Brain pericyte (primary cell): ENCODE data around the gene GCG.

Experiments
- DNase-seq: peaks from one replicate; pipeline ENCODE4 v3.0.0-alpha.2; 2012; ENCODE audit warnings: low read depth, low spot score

GCG gene

DNA sequence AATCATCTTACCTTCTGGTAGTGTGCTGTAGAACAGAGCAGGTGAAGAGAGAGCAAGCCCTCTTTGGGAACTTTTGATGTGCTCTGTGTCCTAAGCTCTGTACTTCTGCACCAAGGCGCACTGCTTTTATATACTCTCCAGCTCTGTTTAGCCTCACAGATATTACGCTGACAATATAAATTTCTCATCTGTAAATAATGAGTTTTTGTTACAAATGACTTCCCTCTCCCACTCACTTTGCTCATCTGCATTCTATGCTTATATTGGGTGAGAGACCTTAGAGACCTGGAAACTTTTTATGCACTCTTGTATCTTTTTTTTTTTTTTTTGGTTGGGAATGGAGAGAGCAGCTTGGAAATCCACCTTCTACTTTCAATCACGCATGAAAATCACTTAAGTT, at the start of gene GCG:
Gene GCG, minus strand, starts transcription at position 101 of the 400 bp plus-strand sequence. CDS start 3,069 bp downstream, outside the sequence.
- no peak for DNase-seq

DNA sequence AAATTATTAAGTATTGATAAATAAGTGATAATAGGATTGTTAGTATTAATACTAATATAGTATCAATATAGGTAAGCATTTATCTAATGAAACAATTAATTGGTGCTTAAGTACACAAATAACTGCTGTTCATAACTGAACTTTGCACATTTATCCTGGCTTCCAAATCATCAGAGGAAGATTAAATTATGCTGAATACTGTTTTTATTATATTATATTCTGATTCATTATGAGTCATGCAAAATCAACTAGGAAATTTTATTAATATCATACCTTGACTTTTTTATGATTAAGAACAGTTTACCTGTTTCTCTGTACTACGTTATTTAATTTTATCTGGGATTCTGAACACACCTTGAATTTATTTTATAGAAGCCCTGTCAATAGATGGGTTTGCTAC, 48.6 kb upstream of the GCG start:
- no peak for DNase-seq

- no peak for DNase-seq
These were observed 47.9 kb upstream of the GCG start for GRCh38 chr2:162199913-162200312.

GRCh38 chr2:162198239-162198638, 46.2 kb upstream of the GCG start:
- DNase-seq, result no peak

GRCh38 chr2:162197069-162197825, 45.2 kb upstream of the GCG start:
- DNase-seq, result no peak

DNA sequence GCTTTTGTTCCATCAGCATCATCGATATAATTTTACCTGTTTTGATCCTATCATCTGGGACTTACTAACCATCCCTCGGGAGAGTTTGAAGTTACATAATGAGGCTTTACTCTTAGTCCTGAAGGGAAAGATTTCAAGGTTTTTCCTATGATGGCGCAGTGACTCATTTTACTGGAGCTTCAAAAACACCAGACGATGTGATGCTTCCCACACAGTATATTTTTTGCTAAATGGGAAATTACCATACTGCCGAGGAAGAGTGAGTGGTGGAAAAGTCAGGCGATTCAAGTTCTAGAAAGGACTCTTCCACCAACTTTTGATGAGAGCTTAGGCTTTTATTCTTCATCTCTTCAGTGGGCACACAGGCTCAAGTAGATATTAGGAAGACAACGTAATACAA, 44.6 kb upstream of the GCG start:
- no peak for DNase-seq

DNA sequence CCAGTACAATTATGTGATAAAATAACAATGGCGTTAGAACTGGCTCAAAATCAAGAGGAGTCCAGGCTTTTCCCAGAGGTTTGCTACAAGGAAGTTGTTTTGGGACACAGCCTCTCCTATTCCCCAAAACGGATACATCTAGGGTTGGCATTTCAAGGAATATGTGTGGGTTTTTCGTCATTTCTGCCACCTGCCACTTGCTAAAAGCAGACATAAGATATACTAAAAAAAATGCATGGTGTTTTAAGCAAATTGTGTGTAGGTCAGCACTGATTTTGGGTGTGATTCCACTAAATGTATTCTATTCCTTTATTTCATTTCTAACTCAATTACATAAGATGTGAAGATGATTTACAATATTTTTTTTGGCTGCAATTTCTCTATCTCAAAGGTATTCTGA, 36.4 kb upstream of the GCG start:
- DNase-seq, result no peak

- no peak for DNase-seq
These were observed 33.6 kb upstream of the GCG start for GRCh38 chr2:162185541-162186232.

- no peak for DNase-seq
These were observed 32.9 kb upstream of the GCG start for GRCh38 chr2:162184821-162185450.

GRCh38 chr2:162184359-162184758, 32.3 kb upstream of the GCG start:
- no peak for DNase-seq

DNA sequence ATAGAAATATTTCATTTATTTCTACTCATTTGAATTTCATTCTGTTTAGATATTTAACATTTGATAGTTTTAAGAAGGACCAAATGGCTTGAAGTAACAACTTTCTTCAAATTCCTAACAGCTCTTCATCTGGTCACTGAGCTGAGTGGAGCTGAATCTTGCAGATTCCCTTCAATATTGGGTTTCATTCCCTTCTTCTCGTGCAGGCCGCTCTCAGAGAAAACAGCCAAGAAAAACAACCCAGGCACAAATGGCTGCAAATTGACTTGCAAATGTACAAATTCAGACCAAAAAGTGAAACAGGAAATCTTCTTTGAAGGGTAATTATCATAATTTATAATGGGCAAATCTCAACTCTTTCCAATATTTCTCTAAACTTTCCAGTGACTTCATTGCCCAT, 30.3 kb upstream of the GCG start:
- no peak for DNase-seq

- no peak for DNase-seq
These were observed 25.3 kb upstream of the GCG start for GRCh38 chr2:162177301-162177700.

DNA sequence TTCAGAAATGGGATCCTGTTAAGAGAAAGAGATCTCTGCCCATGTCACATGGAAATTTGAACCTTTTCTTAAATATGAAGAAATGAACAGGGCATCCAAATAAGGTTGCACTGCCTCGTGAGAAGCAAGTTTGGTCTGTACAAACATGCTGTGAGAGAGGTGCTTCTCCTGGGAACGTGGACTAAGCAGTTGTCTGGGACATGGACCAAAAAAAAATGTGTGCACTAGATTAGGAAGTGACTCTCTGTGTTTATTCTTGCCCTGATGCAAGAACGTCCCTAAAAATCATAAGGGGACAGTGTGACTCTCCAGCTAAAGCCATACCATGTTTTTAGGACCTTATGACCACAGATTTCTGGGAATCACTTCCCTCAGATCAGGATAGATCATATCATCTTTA, 23.7 kb upstream of the GCG start:
- no peak for DNase-seq

GRCh38 chr2:162174746-162175145, 22.7 kb upstream of the GCG start:
- no peak for DNase-seq

- DNase-seq, result no peak
These were observed 20.8 kb upstream of the GCG start for GRCh38 chr2:162172802-162173370.

- no peak for DNase-seq
These were observed 14.7 kb upstream of the GCG start for GRCh38 chr2:162166745-162167144.

DNA sequence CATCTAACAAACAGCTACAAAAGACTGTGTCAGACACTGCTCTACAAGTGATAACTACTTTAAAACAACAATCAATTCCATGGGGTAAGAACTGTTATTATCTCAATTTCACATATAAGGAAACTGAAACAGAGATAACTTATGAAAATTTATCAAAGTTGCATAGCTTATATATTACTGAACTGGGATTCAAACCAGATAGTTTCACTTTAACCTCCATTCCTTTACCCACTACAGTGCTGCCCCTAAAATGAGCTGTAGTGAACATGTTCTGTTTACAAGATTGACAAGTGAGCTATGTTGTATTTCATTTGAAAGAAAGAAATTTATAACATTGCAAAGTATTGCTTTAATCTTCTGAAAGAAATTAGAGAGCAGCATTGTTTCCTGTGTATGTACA, 14.1 kb upstream of the GCG start:
- DNase-seq, result no peak

- DNase-seq, result no peak
These were observed 12.8 kb upstream of the GCG start for GRCh38 chr2:162164802-162165201.

GRCh38 chr2:162159446-162159845, 7.4 kb upstream of the GCG start:
- DNase-seq, result no peak

DNA sequence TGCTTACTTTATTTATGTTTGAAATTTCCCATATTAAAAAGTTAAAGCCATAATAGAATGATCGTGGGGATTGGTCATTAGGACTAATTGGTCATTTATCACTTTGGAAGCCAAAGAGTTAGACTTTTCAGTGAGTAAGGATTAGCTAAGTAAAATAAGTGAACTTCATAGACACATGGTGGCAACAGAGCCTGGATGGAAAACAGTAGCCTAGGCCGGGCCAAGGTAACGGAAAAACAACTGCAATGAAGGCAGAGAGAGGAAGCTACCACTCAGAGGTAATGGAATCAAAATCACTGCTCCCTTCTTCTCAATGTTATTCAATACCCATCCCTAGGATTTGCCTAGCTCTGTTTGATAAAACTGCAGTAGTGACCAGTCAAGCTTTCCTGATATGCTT, 4.1 kb upstream of the GCG start:
- DNase-seq, result no peak

GRCh38 chr2:162155093-162155492, 3.0 kb upstream of the GCG start:
- no peak for DNase-seq

GRCh38 chr2:162153608-162154224, 1.7 kb upstream of the GCG start:
- DNase-seq, result no peak
